Measurements from ENCODE around the gene ZDHHC18. TPM values are rescaled to one million over a fixed set of nuclear protein-coding genes. Genes with fewer than 3 reads are reported as not detected.
"Not testable (repeated sequence)": the region's sequence is repeated elsewhere in the genome, so short reads cannot be mapped to it uniquely, and the experiment has no call there.

The ZDHHC18 gene
- total RNA-seq, 1 donor from 2014 or later: 21.2 TPM

- DNase-seq (ENCODE audit: low spot score) (no peak), ATAC-seq (no peak)
- intact Hi-C loops (cut with DNase I): no loop called here
Measured at GRCh38 chr1:26829184-26829911, 2.9 kb downstream of the ZDHHC18 start.

- no peak for ATAC-seq
- no peak for DNase-seq (ENCODE audit: low spot score)
- intact Hi-C loops (cut with DNase I): no loop called here
Measured at GRCh38 chr1:26831059-26831458, 4.6 kb downstream of the ZDHHC18 start.

- no peak for DNase-seq (ENCODE audit: low spot score)
- intact Hi-C loops (cut with DNase I): no loop called here
- ATAC-seq: no peak
Measured at GRCh38 chr1:26831546-26832248, 5.2 kb downstream of the ZDHHC18 start.

- intact Hi-C loops (cut with DNase I): no loop called here
- ATAC-seq: no peak
- DNase-seq (ENCODE audit: low spot score): no peak
Measured at GRCh38 chr1:26832249-26832960, 5.9 kb downstream of the ZDHHC18 start.

GRCh38 chr1:26833432-26834405, 7.2 kb downstream of the ZDHHC18 start:
- DNase-seq (ENCODE audit: low spot score) (no peak), ATAC-seq (peak; percentile 51)
- intact Hi-C loops (cut with DNase I): no loop called here

- intact Hi-C loops (cut with DNase I); DNase-seq (ENCODE audit: low spot score); ATAC-seq: not testable (repeated sequence)
Measured at GRCh38 chr1:26837665-26838064, 11.2 kb downstream of the ZDHHC18 start.

- DNase-seq (ENCODE audit: low spot score) (no peak), ATAC-seq (peak; percentile 78)
- intact Hi-C loops (cut with DNase I): no loop called here
Measured at GRCh38 chr1:26838474-26839338, 12.2 kb downstream of the ZDHHC18 start.

GRCh38 chr1:26839339-26839722, 12.8 kb downstream of the ZDHHC18 start:
- ATAC-seq (no peak), DNase-seq (ENCODE audit: low spot score) (no peak)
- intact Hi-C loops (cut with DNase I): no loop called here

GRCh38 chr1:26839779-26840178, 13.3 kb downstream of the ZDHHC18 start:
- DNase-seq (ENCODE audit: low spot score) (no peak), ATAC-seq (no peak)
- intact Hi-C loops (cut with DNase I): no loop called here

- ATAC-seq (no peak), DNase-seq (ENCODE audit: low spot score) (no peak)
- intact Hi-C loops (cut with DNase I): no loop called here
Measured at GRCh38 chr1:26844424-26845196, 18.1 kb downstream of the ZDHHC18 start.

GRCh38 chr1:26847826-26848225, 21.3 kb downstream of the ZDHHC18 start:
- intact Hi-C loops (cut with DNase I); ATAC-seq; DNase-seq (ENCODE audit: low spot score): not testable (repeated sequence)

- DNase-seq (ENCODE audit: low spot score) (no peak), ATAC-seq (no peak)
- intact Hi-C loops (cut with DNase I): no loop called here
Measured at GRCh38 chr1:26848499-26848898, 22.0 kb downstream of the ZDHHC18 start.

- DNase-seq (ENCODE audit: low spot score) (peak; percentile 81), ATAC-seq (peak; percentile 62)
- intact Hi-C loops (cut with DNase I): no loop called here
Measured at GRCh38 chr1:26848941-26849774, 22.7 kb downstream of the ZDHHC18 start.

- intact Hi-C loops (cut with DNase I): no loop called here
- no peak for ATAC-seq
- DNase-seq (ENCODE audit: low spot score): no peak
Measured at GRCh38 chr1:26851106-26851684, 24.7 kb downstream of the ZDHHC18 start.

GRCh38 chr1:26852701-26853100, 26.2 kb downstream of the ZDHHC18 start:
- DNase-seq (ENCODE audit: low spot score): no peak
- intact Hi-C loops (cut with DNase I): no loop called here

GRCh38 chr1:26853156-26853555, 26.7 kb downstream of the ZDHHC18 start:
- intact Hi-C loops (cut with DNase I): no loop called here

More at GRCh38 chr1:26852701-26853100, 26.2 kb downstream of the ZDHHC18 start:
- no peak for ATAC-seq

More at GRCh38 chr1:26853156-26853555, 26.7 kb downstream of the ZDHHC18 start:
- ATAC-seq: peak; percentile 77
- peak; percentile 91 for DNase-seq (ENCODE audit: low spot score)

All from sciatic nerve (tissue), 2 donors.